RWPE1 (cell line): ENCODE results near the gene MSH3.

Experiments
- CTCF ChIA-PET: fragments of 350-600 bp; sonication (Branson Sonifier 250); formaldehyde crosslinking; extraction: SDS; loops from one replicate; lab custom pipeline; 2021; lab: Yijun Ruan, JAX
- POLR2A ChIA-PET: fragments of 400-600 bp; formaldehyde crosslinking; extraction: SDS; loops from one replicate; lab custom pipeline; 2020; ENCODE audit warnings: antibody characterized with exemption; ENCODE audit not compliant: low non-redundant PET; lab: Yijun Ruan, JAX
- DNase-seq: peaks from one replicate; pipeline ENCODE4 v3.0.0; 2012; ENCODE audit warnings: low spot score
- H3K27ac ChIP-seq: fragments of 450-650 bp; 2 replicates; pipeline ENCODE4 v1.5.1; 2017
- CTCF ChIP-seq: fragments of 450-650 bp; conservative IDR thresholded peaks from 2 replicates; pipeline ENCODE4 v1.5.1; 2017; ENCODE audit warnings: low read depth, mild to moderate bottlenecking

Gene MSH3

GRCh38 chr5:80662108-80662507, 7.7 kb downstream of the MSH3 start:
- no peak for TF ChIP-seq CTCF
- DNase-seq, result peak; percentile 45
- ChIA-PET CTCF (interaction anchor here (1.0 kb wide), 1 partner anchor 10 kb away, joined by 6 read pairs; no protein-coding TSS in a partner anchor), POLR2A (no interaction called here)
- H3K27ac ChIP-seq, result no peak overlapping the region

GRCh38 chr5:80665057-80665456, 10.6 kb downstream of the MSH3 start:
- no peak overlapping the region for H3K27ac ChIP-seq
- ChIA-PET POLR2A (no interaction called here), CTCF (interaction anchor here (0.7 kb wide), 1 partner anchor 17 kb away, joined by 3 read pairs; no protein-coding TSS in a partner anchor)
- TF ChIP-seq CTCF, result no peak
- no peak for DNase-seq

GRCh38 chr5:80667384-80667783, 12.9 kb downstream of the MSH3 start:
- ChIA-PET POLR2A (no interaction called here), CTCF (interaction anchor here (0.7 kb wide), 1 partner anchor 260 kb away, joined by 4 read pairs; the partner anchor contains the start of gene ZFYVE16)
- no peak for TF ChIP-seq CTCF
- H3K27ac ChIP-seq, result peak overlapping the region; percentile 19
- DNase-seq, result no peak

- H3K27ac ChIP-seq, result peak overlapping the region; percentile 19
- no peak for DNase-seq
- no peak for TF ChIP-seq CTCF
- POLR2A ChIA-PET, result no interaction called here
- CTCF ChIA-PET, result interaction anchor here (0.6 kb wide), 1 partner anchor 128 kb away, joined by 3 read pairs; no protein-coding TSS in a partner anchor
Measured at GRCh38 chr5:80668016-80668969, 13.8 kb downstream of the MSH3 start.

GRCh38 chr5:80672140-80672736, 17.8 kb downstream of the MSH3 start:
- DNase-seq, result peak; percentile 71
- POLR2A ChIA-PET, result no interaction called here
- CTCF ChIA-PET, result interaction anchor here (0.6 to 1.6 kb wide), 17 partner anchors 10 to 581 kb away, joined by 3 to 13 read pairs (median 4); partner anchors contain the start of genes DHFR and MSH3
- peak; percentile 95 for TF ChIP-seq CTCF
- H3K27ac ChIP-seq, result no peak overlapping the region

- no peak for DNase-seq
- no peak overlapping the region for H3K27ac ChIP-seq
- CTCF ChIA-PET, result no interaction called here
- TF ChIP-seq CTCF, result no peak
- POLR2A ChIA-PET, result no interaction called here
Measured at GRCh38 chr5:80676706-80677105, 22.3 kb downstream of the MSH3 start.
